DMS114 treated with DMSO at 0.1 percent for 48 hours (cell line): ENCODE data around the gene ITGA1.

ENCODE experiments used
- DNase-seq: peaks from one replicate; lab custom pipeline; 2025; ENCODE audit not compliant: unreplicated experiment; lab: John Stamatoyannopoulos, UW

The ITGA1 gene

GRCh38 chr5:52894451-52894850 is 106.7 kb downstream of the ITGA1 start:
- DNase-seq, result no peak

- no peak for DNase-seq
These were observed 107.4 kb downstream of the ITGA1 start for GRCh38 chr5:52895075-52895474.

GRCh38 chr5:52895572-52896413 is 108.1 kb downstream of the ITGA1 start:
- DNase-seq, result no peak

- DNase-seq, result no peak
These were observed 109.0 kb downstream of the ITGA1 start for GRCh38 chr5:52896534-52897237.

GRCh38 chr5:52897238-52897614 is 109.5 kb downstream of the ITGA1 start:
- no peak for DNase-seq

GRCh38 chr5:52898961-52899680 is 111.4 kb downstream of the ITGA1 start:
- no peak for DNase-seq

- DNase-seq, result no peak
These were observed 115.4 kb downstream of the ITGA1 start for GRCh38 chr5:52903142-52903541.

GRCh38 chr5:52906343-52906742 is 118.6 kb downstream of the ITGA1 start:
- no peak for DNase-seq

GRCh38 chr5:52906845-52907244 is 119.1 kb downstream of the ITGA1 start:
- no peak for DNase-seq

GRCh38 chr5:52909192-52909591 is 121.5 kb downstream of the ITGA1 start:
- DNase-seq, result no peak

GRCh38 chr5:52910071-52910470 is 122.4 kb downstream of the ITGA1 start:
- no peak for DNase-seq

GRCh38 chr5:52915176-52915875 is 127.6 kb downstream of the ITGA1 start:
- peak; percentile 59 for DNase-seq

- DNase-seq, result no peak
These were observed 133.2 kb downstream of the ITGA1 start for GRCh38 chr5:52920929-52921328.

GRCh38 chr5:52922384-52922783 is 134.7 kb downstream of the ITGA1 start:
- no peak for DNase-seq

- DNase-seq, result no peak
These were observed 136.7 kb downstream of the ITGA1 start for GRCh38 chr5:52924456-52924855.

- DNase-seq, result no peak
These were observed 137.3 kb downstream of the ITGA1 start for GRCh38 chr5:52925001-52925400.

GRCh38 chr5:52928689-52929088 is 141.0 kb downstream of the ITGA1 start:
- DNase-seq, result no peak

- no peak for DNase-seq
These were observed 150.5 kb downstream of the ITGA1 start for GRCh38 chr5:52938226-52938625.

GRCh38 chr5:52943285-52943684 is 155.6 kb downstream of the ITGA1 start:
- DNase-seq, result no peak

GRCh38 chr5:52943808-52944207 is 156.1 kb downstream of the ITGA1 start:
- DNase-seq, result no peak

GRCh38 chr5:52945040-52945439 is 157.3 kb downstream of the ITGA1 start:
- DNase-seq, result no peak
